HG03469 (cell line): ENCODE measurements around the gene EIF2S1.
"Not testable (repeated sequence)": the region's sequence is repeated elsewhere in the genome, so short reads cannot be mapped to it uniquely, and the experiment has no call there.

Experiments
- ATAC-seq: cut with Tn5 transposase; IDR thresholded peaks from one replicate; pipeline ENCODE4 v1.9.1; 2021; ENCODE audit warnings: mild to moderate bottlenecking, moderate library complexity, moderate number of reproducible peaks; ENCODE audit not compliant: unreplicated experiment

The EIF2S1 gene

DNA sequence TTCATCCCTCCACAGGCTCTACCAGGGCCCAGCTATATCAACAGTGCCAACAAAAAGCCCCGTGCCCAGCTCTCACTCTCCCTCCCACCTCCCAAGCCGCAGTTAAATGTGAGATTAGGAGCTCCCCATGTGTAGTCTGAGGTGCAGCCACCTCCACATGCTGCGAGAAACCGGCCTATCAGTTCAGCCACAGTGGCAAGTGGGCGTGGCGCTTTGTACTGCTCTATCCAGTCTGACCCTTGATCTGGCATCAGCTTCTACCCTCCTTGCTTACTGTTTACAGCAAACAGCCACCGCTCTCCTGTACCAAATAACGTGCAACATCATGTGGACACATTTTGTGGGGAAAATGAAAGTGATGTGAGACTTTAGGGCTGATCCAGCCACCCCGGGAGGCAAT, 50.2 kb downstream of the EIF2S1 start:
- no peak for ATAC-seq

DNA sequence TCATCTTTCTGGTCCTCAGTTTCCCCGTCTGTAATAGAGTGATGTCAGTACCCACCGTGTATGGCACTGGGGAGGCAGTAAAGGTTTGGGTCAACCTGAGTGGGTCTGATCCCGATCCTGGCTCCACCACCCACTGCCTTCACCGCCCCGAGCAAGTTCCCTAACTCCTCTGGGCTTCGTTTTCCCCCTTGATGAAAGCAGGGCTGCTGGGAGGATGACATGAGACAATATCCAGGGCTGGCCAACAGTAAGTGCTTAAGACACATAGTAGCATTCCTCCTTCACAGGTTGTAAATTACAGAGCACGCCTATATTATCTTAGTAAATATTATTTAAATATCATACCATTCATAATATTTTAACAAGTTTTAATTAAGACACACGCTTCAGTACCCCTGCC, 51.2 kb downstream of the EIF2S1 start:
- no peak for ATAC-seq

DNA sequence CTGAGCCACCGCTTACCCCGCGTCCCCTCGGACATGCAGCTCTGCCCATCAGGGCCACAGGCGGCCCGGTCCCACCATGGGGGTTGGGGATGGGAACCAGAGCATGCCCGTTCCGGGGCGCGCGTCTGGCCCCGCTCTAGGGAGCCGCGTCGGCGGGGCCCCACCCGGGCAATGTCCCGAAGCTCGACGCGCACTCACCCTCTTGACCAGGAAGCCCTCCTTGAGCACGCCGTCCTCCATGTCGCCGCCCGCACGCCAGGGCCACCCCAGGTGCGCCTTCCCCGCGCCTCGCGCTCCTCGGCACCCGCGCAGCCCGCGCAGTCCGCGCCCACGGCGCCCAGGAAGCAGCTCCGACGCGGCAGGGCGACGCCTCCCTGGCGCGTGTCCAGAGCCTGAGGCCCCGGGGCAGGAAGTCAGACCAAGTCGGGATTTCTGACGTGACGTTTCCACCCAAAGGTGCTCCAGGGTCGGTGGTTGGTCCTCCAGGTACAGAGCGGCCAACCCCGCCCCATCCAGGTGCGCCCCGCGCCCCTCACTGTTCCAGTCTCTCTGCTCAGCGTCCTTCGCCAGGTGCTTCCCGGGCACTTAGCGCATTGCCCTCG, 51.8 kb downstream of the EIF2S1 start, which contains the start of gene PLEK2:
Gene PLEK2, minus strand, starts transcription at position 346 of the 602 bp plus-strand sequence. Its CDS starts 106 bp downstream, at position 240.
- ATAC-seq, result no peak

DNA sequence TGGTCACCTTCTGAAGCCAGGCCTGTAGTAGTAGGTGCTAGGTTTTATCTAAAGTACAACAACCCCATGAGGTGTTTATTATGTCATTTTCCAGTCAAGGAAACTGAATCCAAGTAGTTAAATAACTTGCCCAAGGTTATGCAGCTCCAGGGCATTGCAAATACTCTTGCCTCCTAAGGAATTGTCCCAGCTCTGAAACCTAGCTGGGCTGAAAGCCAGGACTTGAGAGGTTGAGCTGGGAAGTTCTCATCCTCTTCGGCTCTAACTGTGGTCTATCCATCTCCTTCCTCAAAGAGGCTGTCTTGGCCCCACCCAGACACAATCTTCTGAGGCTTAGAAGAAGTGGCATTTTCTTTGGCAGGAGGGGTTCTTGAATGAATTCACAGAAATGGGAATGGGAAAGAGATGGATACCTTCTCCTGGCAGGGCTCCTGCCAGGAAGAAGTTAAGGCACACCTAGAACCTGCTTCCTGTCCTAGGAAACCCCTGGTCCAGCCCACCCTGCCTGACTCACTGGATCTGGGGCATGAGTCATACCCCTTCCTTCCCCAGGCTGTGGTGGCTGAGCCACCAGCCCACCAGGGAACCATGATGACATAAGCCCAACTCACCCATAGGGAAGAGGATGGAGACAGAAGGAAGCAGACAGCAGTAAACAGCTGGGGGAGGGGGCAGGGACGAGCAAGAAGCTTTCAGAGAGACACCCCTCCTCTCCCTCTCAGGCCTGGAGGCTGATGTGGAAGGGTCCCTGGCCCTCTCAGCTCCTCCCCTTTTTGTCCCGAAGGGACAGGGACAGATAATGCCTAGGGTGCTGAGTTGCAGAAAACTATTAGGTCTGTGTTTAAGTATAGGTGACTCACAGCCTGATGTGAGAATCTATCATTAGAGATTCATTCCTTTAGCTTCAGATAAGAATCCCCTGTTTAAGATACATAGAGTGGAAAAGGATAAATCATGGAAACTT, 54.0 kb downstream of the EIF2S1 start:
- no peak for ATAC-seq

DNA sequence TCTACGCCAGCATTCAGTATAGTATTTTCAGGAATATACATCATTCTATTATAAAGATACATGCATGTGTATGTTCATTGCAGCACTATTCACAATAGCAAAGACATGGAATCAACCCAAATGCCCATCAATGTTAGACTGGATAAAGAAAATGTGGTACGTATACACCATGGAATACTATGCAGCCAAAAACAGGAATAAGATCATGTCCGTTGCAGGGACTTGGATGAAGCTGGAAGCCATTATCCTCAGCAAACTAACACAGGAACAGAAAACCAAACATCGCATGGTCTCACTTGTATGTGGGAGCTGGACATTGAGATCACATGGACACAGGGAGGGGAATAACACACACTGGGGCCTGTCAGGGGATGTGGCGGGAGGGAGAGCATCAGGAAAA, 55.5 kb downstream of the EIF2S1 start:
- not testable (repeated sequence) for ATAC-seq

DNA sequence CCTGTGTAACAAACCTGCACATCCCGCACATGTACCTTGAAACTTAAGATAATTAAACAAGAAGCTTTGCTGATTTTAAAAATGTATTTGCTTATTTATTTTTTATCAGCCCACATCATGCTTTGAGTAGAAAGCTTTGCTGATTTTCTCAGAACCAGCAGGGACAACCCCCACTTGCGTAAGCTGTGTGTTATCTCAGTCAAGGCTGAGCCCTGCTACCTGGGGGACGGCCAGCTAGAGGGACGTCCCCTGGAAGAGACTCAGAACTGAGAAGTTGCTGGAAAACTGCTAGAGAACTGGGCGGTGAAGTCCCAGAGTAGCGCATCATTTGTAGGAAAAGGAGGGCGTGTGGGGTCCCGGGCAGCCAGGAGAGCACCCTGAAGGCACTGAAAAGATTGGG, 56.0 kb downstream of the EIF2S1 start:
- no peak for ATAC-seq

DNA sequence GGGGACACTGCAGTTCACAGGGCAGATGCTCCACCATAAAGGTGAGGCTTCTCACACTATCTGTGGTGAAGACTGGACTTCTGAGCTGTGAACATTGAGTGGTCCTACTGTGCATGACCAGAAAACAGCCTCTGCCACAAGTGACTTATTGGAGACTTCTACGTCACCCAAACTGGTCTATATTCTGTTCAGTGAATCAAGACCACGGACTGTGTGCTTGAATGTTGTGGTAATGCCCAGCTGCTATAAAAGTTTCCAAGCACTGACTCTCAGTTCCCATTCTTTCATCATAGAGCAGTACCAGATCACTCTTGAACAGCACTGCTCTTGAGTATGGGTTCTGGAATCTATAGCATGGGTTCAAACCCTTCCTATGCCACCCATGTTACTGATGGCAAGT, 56.7 kb downstream of the EIF2S1 start:
- ATAC-seq, result no peak

DNA sequence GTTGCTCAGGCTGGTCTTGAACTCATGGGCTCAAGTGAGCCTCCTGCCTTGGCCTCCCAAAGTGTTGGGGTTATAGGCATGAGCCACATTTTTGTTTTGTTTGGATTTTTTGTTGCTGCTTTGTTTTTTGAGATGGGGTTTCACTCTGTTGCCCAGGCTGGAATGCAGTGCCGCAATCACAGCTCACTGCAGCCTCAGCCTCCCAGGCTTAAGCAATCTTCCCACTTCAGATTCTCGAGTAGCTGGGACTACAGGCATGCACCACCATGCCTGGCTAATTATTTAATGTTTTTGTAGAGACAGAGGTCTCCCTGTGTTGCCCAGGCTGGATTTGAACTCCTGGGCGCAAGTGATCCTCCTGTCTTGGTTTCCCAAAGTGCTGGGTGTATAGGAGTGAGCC, 57.5 kb downstream of the EIF2S1 start:
- ATAC-seq, result no peak

DNA sequence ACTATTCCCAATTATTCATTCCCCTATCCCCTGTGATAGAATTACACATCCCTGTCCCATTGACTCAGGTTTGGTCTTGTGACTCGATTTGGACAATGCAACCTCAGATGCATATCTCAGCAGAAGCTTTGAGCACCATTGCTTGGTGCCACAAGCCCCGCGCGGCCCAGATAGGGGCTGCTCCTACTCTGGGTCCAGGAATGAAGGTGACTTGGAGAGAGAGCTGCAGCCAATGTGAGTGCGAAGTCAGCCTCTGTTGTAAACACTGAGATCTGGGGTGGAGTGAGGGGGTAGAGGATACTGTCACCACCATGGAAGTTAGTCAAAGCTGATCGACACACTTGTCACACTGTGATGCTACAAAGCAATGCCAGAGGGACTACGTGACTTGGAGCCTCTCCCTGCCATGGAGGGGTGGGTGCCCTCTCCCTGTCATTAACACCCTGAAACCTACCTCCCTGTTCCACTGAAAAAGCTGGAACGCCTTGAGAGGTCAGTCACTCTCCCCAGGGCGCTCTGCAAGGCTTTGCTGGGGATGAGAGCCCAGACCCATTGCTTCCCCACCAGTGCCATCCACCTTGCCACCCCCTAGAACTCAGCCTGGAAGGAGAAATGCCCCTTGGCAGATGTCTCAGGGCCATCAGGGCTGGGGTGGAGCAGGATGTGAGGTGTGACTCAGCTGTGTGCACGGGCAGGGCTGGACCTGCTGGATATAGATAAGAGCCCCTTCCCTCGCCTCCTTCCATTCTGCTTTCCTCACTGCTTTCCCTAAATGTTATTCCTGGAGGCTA, 58.5 kb downstream of the EIF2S1 start:
- ATAC-seq, result no peak

DNA sequence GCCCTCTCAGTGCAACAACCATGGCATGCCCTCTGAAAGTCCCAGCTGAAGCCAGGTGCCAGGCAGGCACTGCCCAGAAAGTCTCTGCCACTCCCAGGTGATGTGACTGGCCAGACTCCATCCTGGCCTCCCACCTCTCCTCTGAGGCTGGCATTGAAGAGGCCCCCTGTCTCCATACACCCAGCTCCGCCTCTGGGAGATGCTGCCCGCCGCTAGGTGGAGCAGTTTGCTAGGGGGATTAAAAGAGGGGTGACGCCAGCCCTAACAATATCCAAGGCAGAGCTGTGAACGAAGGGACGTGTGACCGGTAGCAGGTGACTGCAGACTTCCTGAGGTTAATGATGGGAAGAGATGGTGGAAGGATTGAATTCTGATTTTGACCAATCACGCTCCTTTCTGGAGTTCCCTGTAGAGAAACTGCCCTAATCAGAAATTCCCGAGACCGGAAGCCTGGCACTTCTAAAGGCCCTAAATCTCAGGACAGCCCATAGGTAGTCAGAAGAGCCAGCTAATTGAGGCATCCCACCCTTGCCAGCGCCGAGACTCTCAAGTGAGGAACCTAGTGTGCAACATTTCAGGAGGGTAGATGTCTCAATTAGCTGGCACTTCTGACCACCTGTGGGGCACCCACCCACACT, 60.1 kb downstream of the EIF2S1 start:
- no peak for ATAC-seq

DNA sequence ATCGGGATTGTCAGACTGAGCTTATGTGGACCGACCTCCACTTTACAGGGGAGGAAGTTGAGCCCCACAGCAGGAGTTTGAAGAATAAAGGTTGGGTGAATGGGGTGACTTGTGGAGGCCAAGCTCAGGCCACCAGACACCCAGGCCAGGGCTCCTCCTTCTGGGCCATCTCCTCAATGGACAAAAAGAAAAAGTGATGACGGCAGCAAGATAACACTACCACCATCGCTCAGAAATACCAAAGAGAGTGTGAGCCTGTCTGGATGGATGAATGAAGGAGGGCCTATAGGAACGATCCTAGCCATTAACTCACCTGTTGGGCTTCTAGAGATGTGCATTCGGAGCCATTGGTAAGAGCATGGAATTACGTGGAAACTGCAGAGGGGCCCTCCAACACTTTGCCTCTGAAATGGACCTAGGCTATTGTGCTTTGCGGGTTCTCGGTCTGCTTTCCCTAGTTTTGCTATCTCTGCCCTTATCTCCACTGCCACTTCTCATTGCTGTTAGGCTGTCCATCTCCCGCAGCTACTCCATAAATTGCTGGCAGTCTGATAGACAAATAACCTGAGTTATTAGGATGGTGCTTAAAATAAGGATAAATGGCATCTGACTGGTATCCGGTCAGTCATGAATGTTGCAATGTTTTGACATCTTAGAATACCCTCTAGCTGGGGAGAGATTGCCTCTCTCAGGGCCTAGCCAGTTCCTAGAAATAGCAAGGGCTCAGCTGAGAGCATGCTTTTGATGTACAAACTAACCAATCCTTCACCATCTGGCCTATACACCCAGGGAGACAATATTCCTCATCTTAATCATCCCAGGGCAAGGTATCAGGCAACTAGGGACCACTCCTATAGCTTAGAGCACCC, 61.5 kb downstream of the EIF2S1 start:
- no peak for ATAC-seq

DNA sequence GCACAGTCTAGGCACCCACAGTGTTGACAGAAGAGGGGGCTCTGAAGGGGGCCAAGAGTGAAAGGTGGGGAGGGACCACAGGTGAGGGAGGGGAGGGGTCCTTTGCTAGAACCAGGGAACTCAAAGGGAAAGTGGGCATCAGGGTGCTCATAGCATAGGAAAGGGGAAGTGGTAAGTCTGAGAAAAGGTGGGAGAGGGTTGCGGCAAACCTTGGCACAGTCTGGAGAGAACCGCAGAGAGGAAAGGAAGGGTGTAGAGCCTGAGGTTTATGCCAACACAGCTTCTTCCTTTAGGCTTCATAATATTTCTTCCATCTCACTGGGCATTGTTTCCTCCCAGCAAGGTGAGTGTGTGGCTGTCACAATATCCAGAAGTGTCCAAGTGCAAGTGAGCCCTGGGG, 63.3 kb downstream of the EIF2S1 start:
- no peak for ATAC-seq

DNA sequence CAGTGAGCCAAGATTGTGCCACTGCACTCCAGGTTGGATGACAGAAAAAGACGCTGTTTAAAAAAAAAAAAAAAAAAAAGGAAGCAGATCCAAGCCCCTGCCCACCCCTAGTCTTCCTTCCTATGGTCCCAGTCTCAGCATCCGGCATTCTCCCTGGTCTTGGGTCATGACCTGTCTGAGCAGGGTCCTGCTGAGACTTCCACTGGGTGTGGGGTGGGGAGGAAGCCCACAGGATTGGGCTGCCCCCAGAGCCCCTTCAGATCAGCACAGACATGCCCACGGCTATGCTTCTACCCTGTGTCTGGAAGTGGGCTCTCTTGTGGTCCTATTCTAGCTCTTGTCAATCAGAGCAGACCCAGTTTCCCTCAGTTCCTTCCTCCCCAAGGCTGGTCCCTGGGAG, 64.4 kb downstream of the EIF2S1 start:
- ATAC-seq, result no peak

DNA sequence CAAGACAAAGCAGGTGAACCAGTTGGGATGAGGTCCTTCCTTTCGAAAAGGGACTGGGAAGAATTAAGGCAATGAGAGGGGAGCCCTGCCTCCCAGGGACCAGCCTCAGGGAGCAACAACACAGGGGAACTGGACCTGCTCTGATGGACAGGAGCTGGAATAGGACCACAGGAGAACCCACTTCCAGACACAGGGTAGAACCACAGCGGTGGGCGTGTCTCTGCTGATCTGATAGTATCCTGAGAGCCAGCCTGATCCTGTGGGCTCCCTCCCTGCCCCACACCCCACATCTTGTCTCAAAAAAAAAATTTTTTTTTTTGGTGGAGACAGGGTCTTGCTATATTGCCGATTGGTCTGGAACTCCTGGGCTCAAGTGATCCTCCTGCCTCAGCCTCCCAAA, 65.5 kb downstream of the EIF2S1 start:
- no peak for ATAC-seq

DNA sequence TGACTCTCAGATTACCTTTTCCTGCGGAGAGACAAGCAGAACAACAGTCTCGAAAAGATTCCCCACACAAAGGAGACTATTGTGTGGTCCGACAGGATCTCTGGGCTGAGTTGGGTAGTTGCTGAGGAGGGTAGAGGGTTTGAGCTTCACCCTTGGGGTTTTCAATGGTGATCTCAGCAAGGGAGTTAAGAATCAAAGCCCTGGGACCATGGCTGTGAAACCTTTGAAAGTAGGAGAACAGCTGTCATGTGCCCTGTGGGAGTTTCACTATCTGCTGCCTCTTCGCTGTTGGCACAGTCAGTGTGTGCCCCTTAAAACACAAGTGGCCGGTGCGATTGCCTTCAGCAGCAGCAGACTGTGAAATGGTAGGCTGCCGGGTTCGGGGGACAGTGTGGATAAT, 66.0 kb downstream of the EIF2S1 start:
- no peak for ATAC-seq

DNA sequence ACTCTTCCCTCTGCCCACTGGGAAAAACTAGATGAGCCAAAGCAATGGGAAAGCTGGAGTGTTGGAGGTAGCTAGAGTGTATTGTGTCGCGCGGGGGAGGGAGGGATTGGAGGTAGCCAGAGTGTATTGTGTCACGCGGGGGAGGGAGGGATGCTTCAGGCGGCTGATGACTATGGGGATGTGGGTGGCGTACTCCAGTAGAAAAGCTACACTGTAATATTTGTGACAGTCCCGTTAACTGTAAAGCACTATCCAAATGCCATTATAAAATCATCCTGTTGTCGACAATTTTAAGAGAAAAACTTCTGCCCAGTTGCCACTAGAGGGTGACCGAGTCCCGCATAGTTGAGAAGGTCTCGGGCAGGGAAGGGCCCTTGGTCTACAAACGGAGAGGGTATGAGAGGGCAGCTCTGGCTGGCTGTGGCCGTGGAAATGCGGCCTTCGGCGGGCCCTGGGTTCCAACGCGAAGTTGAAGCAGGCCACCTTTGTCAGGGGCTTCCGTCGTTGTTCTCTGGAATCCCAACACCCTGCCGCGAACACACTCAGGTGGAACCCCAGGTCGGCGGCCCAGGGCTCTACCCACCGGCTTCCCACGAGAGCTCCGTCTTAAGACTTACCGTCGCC, 67.0 kb downstream of the EIF2S1 start:
- ATAC-seq, result no peak

DNA sequence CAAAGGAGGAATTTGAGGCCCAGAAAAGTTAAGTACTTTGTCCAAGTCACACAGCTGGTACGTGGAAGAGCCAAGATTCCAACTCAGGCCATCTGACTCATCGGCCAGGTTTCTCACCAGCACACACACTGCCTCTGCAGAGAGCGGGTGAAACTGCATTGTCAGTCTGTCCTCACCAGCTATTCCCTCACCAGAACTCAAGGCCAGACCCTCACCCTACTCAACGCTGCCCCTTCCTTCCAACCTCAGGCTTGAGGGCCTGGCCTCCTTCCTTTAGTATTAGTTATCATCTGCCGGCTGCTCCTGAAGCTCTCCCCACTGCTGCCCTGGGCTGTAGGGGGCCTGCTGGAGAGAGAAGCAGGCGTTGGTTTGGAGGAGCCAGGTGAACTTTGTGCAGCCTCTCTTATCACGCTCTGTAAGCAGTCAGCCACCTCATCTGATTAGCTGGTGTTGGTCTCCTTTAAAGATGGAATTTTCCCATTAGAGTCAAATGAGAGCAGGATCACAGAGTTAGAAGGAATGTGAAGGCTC, 68.4 kb downstream of the EIF2S1 start:
- ATAC-seq, result no peak

DNA sequence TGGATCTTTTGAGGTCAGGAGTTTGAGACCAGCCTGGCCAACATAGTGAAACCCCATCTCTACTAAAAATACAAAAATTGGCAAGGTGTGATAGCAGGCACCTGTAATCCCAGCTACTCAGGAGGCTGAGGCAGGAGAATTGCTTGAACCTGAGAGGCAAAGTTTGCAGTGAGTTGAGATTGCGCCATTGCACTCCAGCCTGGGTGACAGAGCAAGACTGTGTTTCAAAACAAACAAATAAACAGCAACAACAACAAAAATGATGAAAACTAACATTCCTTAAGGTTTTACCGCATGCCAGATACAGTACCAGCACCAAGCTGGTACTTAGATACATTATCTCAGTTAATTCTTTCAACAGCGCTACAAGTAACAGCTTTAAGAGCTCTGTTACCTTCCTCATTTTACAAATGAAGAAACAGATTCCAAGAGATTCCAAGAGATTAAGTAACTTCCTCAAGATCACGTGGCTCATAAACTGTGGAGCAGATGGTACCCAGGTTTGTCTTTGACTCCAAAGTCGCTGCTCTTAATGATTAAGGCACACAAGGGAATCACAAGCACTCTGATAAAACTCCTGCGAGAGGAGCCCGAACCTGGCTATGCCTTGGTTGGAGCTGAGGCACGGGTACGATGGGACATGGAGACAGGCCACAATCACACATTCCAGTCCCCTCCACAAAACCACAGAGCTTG, 69.5 kb downstream of the EIF2S1 start:
- no peak for ATAC-seq
